SKM-1 treated with dmso at 0.1 percent for 144 hours (cell line): ENCODE data around the gene GAPDHS.

ENCODE experiments used
- DNase-seq: peaks from one replicate; lab custom pipeline; 2025; ENCODE audit not compliant: unreplicated experiment; lab: John Stamatoyannopoulos, UW

The GAPDHS gene

DNA sequence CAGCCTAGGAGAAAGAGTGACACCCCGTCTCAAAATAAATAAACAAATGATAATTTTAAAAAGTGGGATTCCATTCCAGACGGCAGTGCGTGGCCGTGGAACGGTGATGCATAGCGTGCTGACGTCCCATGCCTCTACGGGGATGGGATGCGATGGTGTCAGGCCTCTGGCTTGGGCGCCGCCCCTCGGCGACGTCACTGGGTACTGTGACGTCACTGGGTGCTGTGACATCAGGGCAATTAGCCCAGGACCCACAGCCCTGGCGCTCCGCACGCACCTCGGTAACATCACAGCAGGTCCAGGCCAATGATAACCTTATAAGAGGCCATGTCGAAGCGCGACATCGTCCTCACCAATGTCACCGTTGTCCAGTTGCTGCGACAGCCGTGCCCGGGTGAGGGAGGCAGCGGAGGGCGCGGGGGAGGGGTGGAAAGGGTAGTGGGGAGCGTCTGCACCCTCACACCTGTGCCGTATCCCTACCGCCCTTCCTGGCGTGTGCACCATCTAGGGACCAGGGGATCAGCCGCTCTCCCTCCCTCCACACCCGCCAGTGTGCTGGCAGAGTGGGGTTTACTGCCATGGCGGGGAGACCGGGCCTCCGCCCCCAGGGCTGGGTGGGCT, at the start of gene GAPDHS:
Gene GAPDHS, plus strand, starts transcription at position 256 of the 621 bp plus-strand sequence. Its CDS starts 72 bp downstream, at position 328.
- no peak for DNase-seq

DNA sequence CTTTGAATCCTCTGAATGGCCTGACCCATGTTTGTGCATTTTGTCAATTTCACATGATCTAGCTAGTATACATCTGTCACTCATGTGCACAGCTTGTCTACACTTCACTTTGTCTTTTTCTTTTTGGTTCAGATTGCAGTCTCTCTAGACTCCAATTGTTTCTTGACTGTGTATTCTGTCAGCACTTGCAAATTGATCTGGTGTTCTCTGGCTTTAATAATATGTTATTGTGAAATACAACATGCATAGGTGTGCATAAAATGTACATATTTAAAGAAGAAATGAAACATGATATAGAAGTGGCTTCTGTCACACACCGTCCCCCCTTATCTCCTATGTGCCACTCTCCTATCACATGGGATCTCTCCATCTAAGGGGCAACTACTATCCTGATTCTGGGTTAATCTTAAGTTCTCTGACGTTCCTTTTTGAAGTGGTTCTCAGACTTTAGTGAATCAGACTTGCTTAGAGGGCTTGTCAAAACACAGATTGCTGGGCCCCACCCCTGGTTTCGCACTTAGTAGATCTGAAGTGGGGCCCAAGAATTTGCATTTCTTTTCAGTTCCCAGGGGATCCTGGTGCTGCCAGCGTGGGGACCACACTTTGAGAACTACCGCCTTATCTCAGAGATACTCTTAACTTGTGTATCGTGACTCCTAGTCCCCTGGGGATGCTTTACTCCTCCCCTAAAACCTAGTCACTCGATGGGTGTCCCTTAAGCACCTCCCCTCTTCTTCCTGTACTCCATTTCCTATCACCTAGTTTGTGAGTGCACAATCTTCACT, 48.8 kb upstream of the GAPDHS start:
- DNase-seq: no peak

DNA sequence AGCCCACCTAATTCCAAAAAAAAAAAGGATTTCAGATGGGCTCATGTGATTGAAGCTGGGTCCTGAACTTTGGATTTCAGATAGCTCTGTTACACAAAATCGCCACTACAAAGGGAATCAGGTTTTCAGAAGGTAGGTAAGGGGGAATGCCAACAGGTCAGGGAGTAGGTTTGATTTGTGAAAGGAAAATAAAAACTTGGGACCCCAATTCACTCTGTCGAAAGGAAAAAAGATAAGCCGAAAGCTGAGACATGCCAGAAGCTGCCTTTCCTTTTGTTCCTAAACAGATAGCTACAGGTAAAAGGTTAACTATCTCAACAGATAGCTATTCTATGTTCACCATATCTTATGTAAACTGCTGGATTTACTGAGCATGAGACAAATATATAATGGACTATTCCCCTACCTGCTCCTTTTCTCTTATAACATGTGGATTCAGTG, 47.0 kb upstream of the GAPDHS start:
- no peak for DNase-seq

DNA sequence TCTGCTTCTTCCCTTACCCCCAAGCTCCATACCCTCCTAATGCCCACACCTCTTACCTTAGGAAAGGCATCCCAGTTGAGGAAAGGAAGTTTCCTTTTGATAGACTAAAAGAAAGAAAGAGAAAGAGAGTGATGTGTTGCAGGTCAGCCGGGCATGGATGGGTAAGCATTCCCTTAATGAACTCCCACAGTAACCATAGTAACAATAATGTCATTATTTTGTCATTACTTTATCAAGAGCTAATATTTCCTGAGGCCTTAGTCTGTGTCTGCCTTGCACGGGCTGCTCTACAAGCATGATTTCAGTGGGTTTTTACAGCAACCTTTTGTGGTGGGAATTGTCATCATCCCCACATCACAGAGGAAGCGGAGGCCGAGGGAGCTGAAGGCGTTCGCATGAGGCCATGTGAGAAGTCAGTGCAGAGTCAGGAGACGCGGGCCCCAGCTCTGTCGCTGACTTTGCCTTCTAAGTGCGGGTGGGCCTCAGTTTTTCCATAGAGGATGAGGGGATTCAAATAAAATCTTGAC, 45.5 kb upstream of the GAPDHS start:
- no peak for DNase-seq

DNA sequence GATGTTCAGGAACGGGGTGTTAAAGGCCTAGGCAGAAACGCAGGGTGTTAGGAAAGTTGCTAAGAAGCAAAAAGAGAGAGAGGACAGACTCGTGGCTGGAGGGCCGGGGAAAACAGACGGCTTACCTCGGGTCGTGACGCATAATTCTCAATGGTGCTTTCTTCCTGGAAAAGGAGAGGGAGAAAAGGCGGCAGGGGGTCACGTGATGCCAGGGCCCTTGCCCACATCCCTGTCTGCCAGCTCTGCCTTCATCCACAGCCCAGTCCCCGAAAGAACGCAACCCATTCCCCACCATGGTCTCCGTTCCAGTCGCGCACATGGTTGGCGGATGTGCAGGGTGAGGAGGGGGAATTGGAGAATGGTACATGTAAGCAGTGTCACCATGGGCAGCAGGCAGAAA, 44.6 kb upstream of the GAPDHS start:
- DNase-seq: no peak

DNA sequence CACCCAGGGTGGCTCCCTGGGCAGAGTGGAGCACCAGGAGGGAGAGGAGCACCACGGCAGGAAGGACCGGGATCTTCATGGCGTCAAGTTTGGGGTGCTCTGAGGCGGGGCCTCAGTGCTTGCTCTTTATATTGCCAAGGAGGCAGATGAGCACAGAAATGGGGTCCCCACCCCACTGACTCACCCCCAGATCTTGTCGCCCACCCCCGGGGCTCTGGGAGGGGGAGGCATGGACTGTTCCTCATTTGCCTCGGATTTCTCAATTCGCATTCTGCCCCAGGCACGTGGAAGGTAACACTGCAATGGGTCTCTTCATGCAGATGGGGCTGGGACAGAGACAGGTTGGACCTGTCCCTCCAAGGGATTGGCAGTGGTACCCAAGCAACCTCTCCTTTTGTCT, 42.9 kb upstream of the GAPDHS start, which contains the start of gene KRTDAP:
Gene KRTDAP, minus strand, starts transcription at position 101 of the 400 bp plus-strand sequence. Its CDS starts 22 bp downstream, at position 79.
- DNase-seq: no peak

DNA sequence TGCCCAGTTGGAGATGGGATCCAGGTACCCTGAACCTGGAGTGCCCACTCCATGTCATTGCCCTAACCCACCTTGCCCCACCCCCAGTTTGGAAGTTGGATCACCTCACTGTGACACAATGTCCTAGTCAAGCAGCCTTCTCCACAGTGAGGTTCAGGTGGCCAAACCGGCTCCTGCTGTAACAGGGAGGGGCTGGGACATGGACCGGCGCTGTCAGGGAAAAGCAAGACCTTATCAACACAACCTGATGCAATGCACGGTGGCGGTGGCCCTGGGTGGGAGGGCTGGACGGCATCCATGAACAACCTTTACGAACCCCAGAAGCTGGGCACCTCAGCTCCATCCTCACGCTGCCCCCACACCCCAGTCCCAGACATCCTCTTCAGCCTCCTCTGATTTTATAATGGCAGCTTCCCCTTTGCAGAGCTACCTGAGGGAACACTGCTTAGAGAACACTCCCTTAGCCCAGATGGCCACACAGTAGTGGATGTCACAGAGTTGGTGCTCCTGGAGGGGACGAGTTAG, 41.4 kb upstream of the GAPDHS start:
- DNase-seq: no peak

DNA sequence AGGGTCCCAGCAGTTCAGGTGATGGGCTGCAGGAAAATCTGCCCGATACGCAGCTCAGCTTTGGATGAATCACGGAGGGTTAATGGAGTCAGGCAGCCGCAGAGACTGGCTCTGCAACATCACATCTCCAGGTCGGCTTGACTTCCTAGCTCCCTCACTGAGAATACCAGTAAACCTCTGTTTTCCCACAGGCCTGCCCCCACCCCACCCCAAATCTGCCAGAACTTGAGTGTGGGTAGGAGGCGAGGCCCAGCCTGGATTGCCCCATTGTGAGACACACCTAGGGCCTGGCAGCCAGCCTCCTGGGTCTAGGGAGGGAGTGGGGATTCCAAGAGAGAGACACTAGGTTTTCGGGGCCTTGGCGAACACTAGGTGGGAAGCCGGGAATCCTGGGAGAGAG, 39.3 kb upstream of the GAPDHS start:
- DNase-seq: no peak

DNA sequence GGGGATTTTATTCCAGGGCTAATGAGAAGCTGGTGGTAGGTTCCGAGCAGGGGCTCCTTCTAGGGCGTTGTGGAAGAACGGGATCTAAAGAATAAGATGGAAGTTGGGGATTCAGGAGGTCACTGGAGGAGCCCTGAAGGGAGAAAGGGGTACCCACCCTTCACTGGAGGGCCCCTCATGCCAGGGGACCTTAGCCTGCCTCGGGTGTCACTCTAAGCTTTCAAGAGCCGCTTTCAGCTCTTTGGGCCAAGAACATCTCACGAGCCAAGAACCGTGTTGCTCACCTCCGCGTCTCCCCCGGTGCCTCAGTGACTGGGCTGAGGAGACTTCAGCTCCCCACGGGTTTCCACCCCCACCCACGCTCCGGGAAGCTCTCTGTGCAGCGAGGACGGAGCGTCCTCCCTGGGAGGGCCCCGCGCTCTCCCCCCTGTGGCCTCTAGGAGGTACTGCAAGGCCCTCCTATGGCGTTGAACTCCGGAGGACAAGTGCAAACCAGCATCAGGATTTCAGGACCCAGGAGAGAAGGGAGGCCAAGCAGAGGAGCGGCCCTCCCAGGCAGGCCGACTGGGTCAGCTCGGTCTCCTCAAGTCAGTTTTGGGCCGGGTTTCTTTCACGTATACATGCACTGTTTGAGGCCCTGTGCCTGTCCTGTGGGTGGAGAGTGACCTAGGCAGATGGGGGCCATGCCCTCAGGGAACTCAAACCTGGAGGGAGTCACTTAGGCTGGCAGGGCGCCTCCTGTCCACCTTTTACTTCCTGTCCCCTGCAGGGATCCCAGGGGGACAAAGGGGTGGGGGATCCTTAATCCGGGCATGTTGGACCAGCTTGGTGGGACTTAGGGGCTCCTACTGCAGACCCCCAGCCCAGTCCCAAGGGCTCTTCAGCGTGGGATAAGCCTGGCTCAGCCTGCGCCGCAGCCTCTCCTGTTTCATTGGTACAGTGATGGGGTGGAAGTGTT, 37.9 kb upstream of the GAPDHS start:
- peak; percentile 54 for DNase-seq

DNA sequence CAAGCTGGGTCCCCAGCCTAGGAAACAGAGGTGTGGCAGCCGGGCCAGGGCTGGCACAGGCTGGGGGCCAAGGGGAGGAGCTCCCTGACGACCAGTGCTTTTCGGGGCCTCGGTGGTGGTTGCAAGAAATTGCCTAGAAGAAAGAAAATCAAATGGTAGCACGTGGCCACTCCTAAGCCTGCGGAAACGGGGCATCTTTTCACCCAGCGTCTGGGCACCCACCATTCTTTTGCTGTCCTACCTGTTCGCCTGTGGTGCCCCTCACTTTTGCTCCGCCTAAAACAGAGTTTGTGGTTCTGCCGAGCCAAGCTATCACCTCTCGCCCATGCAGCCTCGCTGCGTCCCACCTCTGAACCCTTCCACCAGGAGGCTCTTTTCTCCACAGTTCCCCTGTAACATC, 35.9 kb upstream of the GAPDHS start:
- DNase-seq: no peak

DNA sequence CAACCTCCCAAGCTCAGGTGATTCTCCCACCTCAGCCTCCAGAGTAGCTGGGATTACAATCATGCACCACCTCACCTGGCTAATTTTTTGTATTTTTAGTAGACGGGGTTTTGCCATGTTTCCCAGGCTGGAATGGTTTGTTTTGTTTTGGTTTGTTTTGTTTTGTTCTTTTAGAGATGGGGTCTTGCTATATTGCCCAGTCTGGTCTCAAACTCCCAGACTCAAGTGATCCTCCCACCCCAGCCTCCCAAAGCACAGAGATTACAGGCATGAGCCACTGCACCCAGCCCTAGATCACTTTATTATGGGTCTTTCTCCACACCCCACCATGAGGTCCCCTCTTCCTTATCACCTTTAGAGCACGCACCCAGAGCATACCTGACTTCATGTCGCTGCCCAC, 35.0 kb upstream of the GAPDHS start:
- no peak for DNase-seq

DNA sequence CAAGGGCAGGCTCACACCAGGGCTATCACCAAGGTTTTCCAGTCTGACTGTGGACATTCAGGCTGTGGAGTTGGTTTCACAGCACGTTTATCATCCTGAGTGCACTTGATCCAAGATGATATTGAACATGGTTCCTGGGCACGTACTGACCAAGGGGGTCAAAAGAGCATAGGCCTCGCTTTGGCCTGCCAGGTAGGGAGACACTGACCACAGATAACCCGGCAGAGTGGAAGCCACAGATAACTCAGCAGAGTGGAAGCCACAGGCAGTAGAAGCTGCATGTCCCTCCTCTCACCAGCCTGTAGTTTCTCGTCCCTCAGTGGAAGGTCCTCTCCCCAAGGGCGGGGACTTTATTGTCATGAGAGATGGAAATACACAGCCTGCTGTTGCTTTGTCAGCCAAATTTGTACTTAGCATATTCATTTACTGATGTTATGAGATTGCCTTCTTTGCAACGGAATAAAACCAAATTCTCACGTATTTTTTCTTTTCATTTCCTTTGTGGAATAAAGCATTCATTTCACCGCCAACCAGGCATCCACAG, 34.2 kb upstream of the GAPDHS start:
- DNase-seq: no peak

DNA sequence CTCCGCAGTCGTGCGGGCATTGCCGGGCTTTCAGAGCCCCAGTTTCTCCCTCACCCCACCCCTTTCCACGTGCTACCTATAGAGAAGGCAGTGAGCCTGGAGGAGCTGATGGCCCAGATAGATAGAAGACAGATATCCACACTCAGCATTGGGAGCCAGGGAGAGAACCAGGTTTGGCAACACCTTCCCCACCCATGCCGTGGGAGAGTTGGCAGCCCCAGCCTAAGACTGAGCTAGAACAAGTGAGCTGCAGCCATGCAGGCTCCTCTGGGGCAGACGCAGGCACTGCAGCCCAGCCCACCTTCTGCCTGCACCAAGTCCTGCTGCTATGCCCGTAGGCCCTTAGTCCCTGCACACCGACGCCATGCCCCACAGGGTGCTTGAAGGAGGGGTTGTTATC, 32.6 kb upstream of the GAPDHS start:
- no peak for DNase-seq

DNA sequence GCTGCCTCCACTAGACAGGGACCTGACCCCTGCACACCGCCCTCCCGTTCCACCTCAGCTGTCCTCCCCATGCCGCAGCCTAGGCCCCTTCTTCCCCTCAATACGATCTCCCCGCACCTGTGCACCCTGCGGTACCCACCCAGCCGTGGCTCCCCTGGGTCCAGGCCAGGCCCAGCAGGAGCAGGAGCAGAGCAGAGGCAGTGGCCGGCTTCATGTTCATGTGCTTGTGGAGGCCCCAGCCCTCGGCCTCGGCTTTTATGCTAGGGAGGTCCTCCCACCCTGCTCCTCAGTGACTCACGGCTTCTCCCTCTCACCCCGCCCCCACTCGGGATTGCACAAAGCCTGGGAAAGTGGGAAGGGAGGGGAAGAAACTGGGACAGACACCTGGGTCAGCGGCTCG, 31.6 kb upstream of the GAPDHS start:
- DNase-seq: no peak

DNA sequence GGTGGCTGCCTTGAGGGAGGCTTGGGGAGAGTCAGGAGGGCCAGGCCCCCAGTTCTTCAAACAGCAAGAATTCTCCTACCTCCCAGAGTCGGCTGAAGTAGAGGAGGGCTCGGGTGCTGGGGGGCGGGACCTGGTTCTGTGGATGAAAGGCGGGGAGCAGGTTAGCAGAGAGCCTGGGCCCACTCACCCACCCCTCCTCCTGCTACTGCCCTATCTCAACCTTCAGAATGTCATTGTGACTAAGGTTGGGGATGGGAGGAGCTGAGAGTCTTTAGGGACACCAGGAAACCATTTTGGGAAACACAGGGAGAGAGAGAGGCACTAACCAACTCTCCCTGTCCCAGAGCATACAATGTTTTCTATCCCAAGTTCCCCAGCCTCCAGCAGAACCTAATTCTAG, 30.5 kb upstream of the GAPDHS start:
- DNase-seq: no peak

DNA sequence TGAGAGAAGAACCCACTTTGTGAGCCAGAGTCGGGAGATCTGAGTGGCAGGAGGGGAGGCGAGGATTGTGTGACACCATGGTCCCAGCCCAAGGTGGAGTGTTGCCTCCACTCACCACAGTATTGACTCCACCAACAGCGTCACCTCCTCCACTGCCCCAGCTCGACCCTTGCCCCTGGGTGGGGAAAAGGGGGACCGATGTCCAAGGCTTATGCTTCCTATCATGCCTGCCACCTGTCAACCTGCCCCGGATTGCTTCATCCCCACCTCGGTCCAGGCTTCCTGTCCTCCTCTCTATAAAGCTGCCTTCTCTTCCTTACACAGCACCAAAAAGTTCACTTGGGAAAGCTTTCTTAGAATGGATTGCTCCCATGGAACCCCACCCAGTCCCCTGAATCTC, 27.2 kb upstream of the GAPDHS start:
- DNase-seq: no peak

DNA sequence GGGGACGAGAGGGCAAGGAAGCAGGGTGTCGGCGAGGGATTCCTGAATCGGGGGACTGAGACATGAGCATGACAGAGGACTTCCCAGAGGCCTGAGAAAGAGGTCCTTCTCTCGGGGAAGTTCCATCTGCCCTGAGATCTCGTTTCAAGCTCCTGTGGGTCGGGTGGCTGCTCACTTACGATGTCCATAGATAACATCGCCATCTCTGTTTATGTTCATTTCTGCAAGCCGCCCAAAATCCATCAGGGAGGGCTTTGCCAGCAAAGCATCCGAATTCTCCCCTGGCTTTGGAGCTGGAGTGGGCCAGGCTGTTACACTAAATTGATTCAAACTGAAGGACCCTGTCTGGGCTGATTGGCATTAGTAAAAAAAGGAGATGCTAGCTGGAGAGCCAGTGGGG, 25.7 kb upstream of the GAPDHS start:
- DNase-seq: no peak

DNA sequence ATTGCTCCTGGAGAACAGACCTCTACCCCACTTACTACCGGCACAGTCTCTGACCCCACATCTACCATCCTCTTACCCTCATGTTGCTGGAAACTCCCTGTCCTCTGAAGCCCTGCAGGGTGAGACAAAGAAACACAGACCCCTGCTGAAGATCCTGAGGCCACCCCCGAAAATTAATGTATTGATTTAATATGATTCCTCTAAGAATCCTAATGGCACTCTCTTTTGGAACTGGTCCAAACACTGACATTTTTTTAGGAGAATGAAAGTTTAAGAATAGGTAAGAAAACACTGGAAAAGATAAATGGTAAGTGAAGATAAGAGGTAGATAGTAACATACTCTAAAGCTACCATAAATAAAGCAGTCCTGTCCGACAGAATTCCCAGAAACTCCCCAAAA, 25.1 kb upstream of the GAPDHS start:
- no peak for DNase-seq

DNA sequence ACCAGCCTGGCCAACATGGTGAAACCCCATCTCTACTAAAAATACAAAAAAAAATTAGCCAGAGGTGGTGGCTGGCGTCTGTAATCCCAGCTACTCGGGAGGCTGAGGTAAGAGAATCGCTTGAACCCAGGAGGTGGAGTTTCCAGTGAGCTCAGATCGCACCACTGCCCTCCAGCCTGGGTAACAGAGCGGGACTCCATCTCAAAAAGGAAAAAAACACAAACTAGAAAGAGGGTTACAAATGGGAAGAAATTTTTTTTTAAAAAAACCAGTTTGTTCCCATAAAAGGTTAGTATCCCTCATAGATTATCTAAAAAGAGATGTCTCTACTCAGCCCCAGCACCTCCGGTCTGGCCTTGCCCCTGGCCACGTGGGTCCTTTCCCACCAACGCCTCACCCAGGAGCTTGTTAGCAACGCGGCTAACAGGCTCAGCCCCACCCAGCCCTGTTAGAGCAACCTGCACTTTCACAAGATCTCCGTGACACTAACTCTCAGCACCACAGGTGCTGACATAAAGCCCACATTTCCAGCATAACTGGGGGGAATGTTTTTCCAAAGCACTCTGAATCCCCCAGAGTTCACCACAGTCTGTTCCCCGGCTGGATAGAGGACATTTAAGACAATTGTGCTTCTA, 24.1 kb upstream of the GAPDHS start:
- DNase-seq: no peak
